Activated T-cell treated with anti-CD3 and anti-CD28 coated beads for 48 hours (primary cell): ENCODE measurements around the gene NCR3LG1.

Experiments
- DNase-seq: peaks from one replicate; pipeline ENCODE4 v3.0.0-alpha.2; 2020; ENCODE audit warnings: low read depth

Gene NCR3LG1

GRCh38 chr11:17351510-17352176, at the start of gene NCR3LG1:
Gene NCR3LG1 (plus strand): TSS chr11:17351800. CDS start chr11:17351970, 170 bp downstream.
- peak; percentile 48 for DNase-seq

GRCh38 chr11:17313349-17314231, 38.0 kb upstream of the NCR3LG1 start:
- no peak for DNase-seq

GRCh38 chr11:17314232-17314547, 37.4 kb upstream of the NCR3LG1 start:
- DNase-seq, result no peak

- DNase-seq, result no peak
Observed at GRCh38 chr11:17314904-17315426, 36.6 kb upstream of the NCR3LG1 start.

- DNase-seq, result no peak
Observed at GRCh38 chr11:17328871-17329494, 22.6 kb upstream of the NCR3LG1 start.

GRCh38 chr11:17331669-17332068, 19.9 kb upstream of the NCR3LG1 start:
- no peak for DNase-seq

GRCh38 chr11:17333799-17334586, 17.6 kb upstream of the NCR3LG1 start:
- DNase-seq, result no peak

DNA sequence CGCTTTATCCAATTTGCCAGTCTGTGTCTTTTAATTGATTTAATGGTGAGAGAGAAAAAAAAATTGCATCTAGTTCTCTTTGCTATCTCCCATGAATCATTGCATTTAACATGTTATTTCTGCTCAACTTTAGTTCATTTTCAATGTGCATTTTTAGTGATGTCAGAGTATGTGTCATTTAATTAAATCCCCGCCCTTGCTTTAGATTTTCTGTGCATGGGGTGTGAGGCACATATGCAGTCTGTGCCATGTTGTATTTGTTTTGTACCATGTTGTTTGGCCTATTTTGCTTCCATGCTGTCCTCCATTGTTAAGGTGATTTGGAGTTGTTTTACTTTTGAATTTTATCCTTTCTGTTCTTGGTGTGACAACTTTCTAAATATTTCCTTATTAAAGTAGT, 8.3 kb upstream of the NCR3LG1 start:
- no peak for DNase-seq

DNA sequence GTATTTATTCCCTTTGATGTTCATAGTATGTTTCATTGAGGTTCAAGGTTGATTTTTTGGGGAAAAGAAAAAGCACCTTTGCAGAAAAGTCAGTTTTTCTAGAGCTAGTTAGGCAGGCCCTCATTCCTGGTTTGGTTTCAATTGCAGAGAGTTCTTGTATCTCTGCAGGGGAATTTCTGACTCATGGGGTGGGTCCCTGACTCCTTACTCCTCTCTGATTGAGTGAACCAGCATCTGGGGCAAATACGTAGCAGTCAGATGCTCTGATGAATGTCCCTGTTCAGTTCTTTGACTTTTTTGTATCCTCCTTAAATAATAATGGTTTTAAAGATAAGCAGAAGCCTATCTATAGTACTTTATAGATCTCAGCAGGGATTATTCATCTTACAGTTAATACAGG, 7.7 kb upstream of the NCR3LG1 start:
- DNase-seq, result peak; percentile 27

DNA sequence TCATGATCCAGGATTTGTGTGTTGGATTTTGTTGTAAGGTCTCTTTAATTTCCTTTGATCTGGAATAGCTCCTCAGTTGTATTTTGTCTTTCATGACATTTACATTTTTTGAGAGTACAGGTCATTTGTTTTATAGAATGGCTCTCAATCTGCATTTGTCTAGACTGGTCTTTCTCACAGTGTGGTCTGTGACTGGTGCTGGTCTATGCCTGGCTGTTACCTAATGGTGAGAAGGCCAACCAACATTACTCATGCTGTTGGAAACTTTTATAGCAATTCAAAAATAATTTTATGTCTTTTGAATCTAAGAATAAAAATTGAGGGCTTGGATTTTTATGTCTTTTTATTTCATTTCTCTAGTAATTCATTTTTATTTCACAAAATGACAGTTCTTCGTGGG, 3.9 kb upstream of the NCR3LG1 start:
- DNase-seq, result no peak

DNA sequence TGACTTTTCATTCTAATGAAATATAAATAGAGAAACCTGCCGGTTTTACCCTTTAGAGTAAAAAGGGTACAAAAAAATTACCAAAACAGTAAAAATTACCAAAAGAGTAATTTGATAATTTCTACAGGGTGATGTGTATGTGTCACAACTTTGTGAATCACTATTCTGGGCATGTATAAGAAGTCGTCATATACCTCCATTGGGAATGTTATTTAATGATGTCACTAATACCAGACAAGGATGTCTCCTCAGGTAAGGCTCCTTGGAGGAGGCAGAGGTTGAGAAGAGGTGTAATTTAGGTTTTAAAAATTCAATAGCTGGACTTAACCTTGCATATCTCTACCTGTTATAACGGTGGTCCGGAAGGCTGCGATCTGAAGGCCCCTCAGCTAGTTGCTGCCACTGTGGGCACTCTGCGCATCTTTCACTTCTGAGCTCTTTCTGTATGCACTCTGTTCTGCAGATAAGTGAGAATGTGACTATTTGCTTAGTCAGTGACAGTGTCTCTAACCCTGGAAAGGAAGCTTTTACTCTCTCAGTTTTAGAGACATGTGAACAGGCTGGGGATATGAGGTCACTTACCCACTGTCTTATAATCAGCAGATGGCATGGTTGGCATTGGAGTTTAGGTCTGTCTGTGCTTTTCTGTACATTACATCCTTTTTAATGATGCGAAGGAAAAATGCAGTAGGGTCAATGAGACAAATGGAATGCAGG, 987 bp upstream of the NCR3LG1 start:
- no peak for DNase-seq

DNA sequence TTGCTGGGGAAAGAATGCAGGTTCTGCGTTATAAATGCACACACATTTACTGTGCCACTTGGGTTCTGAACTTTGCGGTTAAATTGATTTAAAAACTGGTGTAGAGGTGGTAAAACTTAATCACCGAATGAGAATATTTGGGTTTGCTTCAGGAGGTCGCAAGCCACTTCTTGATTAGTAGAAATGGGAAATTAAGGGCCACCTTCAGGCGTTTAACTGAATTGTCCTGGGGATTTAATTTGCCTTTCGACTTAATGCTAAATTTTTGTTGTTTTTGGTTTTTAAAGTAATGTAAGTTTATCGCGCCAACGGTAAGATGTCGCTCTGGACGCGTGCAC, 459 bp upstream of the NCR3LG1 start:
- DNase-seq, result no peak

DNA sequence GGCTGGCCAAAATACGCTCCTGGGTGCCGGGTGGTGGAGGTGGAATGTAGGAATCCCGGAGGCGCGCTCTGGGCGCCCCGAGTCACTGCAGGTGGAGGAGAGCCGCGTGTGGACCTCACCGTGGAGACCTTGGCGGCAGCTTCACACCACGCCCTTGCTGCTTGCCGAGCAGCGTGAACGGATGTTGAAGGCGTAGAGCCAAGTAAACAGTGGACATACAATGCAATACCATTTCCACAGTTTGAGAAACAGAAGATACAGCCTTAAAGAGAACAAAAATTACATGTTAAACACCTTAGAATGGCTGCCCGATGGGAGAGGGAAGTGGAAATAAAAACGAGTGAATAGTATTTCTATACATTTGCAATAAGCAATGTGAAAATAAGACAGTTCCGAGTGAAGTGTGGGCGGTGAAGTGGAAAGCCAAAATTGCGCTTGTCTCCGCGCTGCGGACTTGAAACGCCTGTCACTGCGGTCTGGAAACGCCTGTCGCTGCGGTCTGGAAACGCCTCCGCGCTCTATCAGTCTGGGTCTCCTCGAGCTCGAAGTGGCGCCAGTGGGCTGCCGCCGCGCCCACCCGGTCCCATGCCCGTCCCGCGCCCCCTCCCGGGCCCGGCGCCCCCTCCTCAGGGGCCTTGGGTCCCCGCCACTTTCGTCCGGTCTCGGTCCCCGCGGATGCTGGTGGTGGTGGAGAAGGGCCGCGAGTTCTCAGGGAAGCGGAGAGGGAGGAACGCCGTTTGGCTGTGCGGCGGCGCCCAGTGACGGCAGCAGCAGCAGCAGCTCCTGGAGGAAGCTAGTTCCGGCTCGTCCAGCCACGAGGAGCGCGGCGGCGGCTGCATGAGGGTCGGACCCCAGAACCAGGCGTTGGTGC, 1.6 kb downstream of the NCR3LG1 start:
- DNase-seq, result peak; percentile 56

DNA sequence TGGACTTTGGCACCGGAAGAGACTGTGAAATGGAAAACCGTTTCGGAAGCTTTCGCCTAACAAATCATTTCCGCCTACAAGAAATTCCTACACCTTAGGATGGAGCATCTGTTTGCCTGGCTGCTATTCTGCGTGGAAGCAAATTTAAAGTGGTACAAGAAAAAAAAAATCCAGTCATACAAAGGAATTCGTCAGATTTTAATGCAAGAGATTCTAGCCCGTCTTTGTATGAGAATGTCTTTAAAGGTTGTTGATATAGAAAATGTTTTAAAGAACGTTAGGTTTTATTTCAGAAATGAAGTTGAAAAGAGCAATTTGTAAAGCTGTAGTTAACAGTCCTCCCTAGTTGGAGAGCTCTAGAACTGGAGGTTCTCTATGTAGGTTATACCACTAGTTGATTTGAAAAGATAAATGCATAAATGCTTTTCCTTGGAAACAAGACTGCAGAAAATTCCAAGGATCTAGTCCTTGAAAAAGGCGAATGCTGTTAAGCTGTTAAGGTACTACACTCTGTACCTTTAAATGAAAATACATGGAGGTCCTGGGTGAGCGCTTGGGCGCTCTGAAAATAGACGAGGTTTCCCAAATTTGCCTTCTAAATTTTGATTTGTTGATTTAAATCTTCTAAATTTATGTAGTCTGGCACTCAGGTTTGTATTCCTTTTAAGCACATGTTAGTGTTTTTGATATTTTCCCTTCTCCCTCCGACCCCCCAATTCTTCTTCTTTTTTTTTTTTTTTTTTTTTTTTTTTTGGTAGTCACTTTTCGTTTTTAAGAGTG, 2.4 kb downstream of the NCR3LG1 start:
- no peak for DNase-seq

DNA sequence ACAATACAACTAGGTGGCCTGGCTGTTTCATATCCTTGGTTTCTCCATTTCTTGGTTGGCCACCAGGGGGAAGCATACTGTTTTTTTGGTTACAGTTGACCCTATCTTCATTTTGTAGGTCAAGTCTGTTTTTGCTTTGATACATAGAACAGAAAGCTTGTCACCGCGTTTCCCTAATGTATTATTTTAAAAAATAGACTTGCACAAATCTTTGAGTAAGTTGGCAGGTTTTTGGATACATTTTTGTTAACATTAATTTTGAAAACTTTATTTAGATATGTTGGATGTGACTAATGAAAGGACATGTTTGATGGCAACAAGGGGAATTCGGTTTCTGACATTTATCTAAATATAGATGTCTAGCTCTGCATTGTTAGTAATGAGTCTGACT, 3.0 kb downstream of the NCR3LG1 start:
- DNase-seq, result peak; percentile 41

- DNase-seq, result no peak
Observed at GRCh38 chr11:17366495-17366894, 14.9 kb downstream of the NCR3LG1 start.

- no peak for DNase-seq
Observed at GRCh38 chr11:17368551-17368950, 17.0 kb downstream of the NCR3LG1 start.

- DNase-seq, result no peak
Observed at GRCh38 chr11:17369094-17369493, 17.5 kb downstream of the NCR3LG1 start.

DNA sequence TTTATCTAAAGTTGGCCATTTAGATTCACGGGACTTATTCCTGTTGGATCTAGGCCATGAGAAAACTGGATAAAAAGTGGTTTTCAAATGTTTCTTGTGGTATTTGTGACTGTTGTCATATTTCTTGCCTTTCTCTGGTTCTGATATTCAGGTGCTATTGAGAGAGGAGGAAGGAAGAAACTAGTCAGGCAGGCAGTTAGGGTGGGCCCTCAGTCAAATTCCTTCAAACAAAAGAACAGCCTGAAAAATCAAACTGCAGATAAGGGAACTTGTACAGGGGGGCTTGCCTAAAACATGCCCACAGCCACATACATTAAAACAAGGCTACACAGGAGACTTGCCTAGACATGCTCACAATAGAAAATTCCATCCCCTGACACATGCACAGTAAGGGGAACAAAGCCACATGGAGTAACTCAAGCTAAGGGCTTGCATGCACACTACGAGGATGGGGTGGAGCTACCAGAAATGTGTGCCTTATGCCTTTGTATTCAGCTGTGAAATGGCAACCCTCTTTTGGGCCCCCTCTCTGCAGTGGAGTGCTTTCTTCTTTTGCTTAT, 18.2 kb downstream of the NCR3LG1 start:
- no peak for DNase-seq
